Activated T-helper 1 cell treated with anti-CD3 and anti-CD28 coated beads, Interleukin-2, amount 50 U/mL, for 16 hours (primary cell): ENCODE results near the gene MFAP4.
A peak's percentile ranks its signal among the peaks of the same experiment; 100 is the strongest.

Source experiments
- DNase-seq, 2 donors: peaks; one replicate each; pipeline ENCODE4 v3.0.0-alpha.2; 2020; ENCODE audit warnings: low read depth in 1 of 2, low spot score in 1 of 2

MFAP4 gene

GRCh38 chr17:19371259-19372010 lies 15.6 kb downstream of the MFAP4 start:
- DNase-seq: no peak

GRCh38 chr17:19370493-19370960 lies 16.5 kb downstream of the MFAP4 start:
- DNase-seq: no peak

GRCh38 chr17:19369846-19370492 lies 17.0 kb downstream of the MFAP4 start:
- no peak for DNase-seq

GRCh38 chr17:19369107-19369778 lies 17.7 kb downstream of the MFAP4 start:
- no peak for DNase-seq

- DNase-seq: no peak
Measured at GRCh38 chr17:19368229-19368628, 18.8 kb downstream of the MFAP4 start.

GRCh38 chr17:19366637-19366972 lies 20.4 kb downstream of the MFAP4 start:
- no peak for DNase-seq

GRCh38 chr17:19365833-19366636 lies 21.0 kb downstream of the MFAP4 start:
- DNase-seq: no peak

- DNase-seq: no peak
Measured at GRCh38 chr17:19365499-19365817, 21.5 kb downstream of the MFAP4 start.

- no peak for DNase-seq
Measured at GRCh38 chr17:19364699-19365498, 22.1 kb downstream of the MFAP4 start.

GRCh38 chr17:19363460-19364035 lies 23.4 kb downstream of the MFAP4 start:
- DNase-seq: no peak

- no peak for DNase-seq
Measured at GRCh38 chr17:19363114-19363438, 23.9 kb downstream of the MFAP4 start.

- DNase-seq: peak; percentile 89 to 91
Measured at GRCh38 chr17:19362277-19363113, 24.5 kb downstream of the MFAP4 start, which contains the start of gene B9D1. Gene B9D1, minus strand, starts transcription at chr17:19362723. Its CDS starts 154 bp downstream, at chr17:19362569.

- no peak for DNase-seq
Measured at GRCh38 chr17:19361944-19362276, 25.1 kb downstream of the MFAP4 start.

GRCh38 chr17:19361326-19361725 lies 25.7 kb downstream of the MFAP4 start:
- no peak for DNase-seq

- DNase-seq: no peak
Measured at GRCh38 chr17:19360772-19361171, 26.2 kb downstream of the MFAP4 start.

- no peak for DNase-seq
Measured at GRCh38 chr17:19359856-19360255, 27.1 kb downstream of the MFAP4 start.

- DNase-seq: no peak
Measured at GRCh38 chr17:19359151-19359550, 27.8 kb downstream of the MFAP4 start.

- DNase-seq: no peak
Measured at GRCh38 chr17:19357761-19358160, 29.2 kb downstream of the MFAP4 start.

GRCh38 chr17:19357351-19357750 lies 29.6 kb downstream of the MFAP4 start:
- no peak for DNase-seq

GRCh38 chr17:19354748-19355147 lies 32.2 kb downstream of the MFAP4 start:
- no peak for DNase-seq
